K562 (cell line): ENCODE measurements around the gene CSMD2. TPM values are rescaled to one million over a fixed set of nuclear protein-coding genes. Genes with fewer than 3 reads are reported as not detected.

Experiments
- ATAC-seq: fragments of 200-7000 bp; cut with Tn5 transposase; 3 replicates; pipeline ENCODE4 v1.9.1; 2020; ENCODE audit warnings: moderate library complexity
- BruUV-seq: library from RNA; stranded (reverse); fragments of 400-500 nt; replicated peaks from 2 replicates; lab custom pipeline; 2021; lab: Mats Ljungman, UMichigan
- CTCF ChIA-PET: fragments of 300-600 bp; formaldehyde crosslinking; extraction: SDS; loops from one replicate; lab custom pipeline; 2021; ENCODE audit warnings: low intra/inter-chr PET ratio; lab: Yijun Ruan, JAX
- POLR2A ChIA-PET: fragments of 300-600, 350-650 bp; sonication (Branson Sonifier 250); formaldehyde crosslinking; extraction: SDS; loops from one replicate; lab custom pipeline; 2021; ENCODE audit warnings: antibody characterized with exemption, inconsistent platforms; lab: Yijun Ruan, JAX
- DNase-seq, 4 experiments: peaks; one replicate each; pipeline versions ENCODE4 v3.0.0 to v3.0.0-alpha.2; 2011 to 2018; ENCODE audit warnings: low spot score in 3 of 4, mixed read lengths in 3 of 4; ENCODE audit errors: extremely low read depth in 1 of 4
- FAIRE-seq: peaks from 2 replicates; lab custom pipeline; 2011; peaks lifted over from hg19 to GRCh38; lab: Jason Lieb, UNC
- H2AFZ ChIP-seq: 2 replicates; pipeline ENCODE4 v1.6.0; 2011; ENCODE audit warnings: low read depth, low read length, control low read depth, inconsistent platforms
- H3K27ac ChIP-seq: fragments of 200-600 bp; 3 replicates; pipeline ENCODE4 v1.8.0; 2011; ENCODE audit warnings: low read depth, mild to moderate bottlenecking, control low read depth, inconsistent platforms, low read length, moderate library complexity, mixed read lengths; ENCODE audit errors: extremely low read depth
- H3K27me3 ChIP-seq, 2 experiments: fragments of 300-600 bp in 1 of 2; 2 replicates in 1 of 2; 3 replicates in 1 of 2; pipeline versions ENCODE4 v1.6.0 to v1.8.0; 2011; ENCODE audit warnings: inconsistent platforms in 2 of 2, low read length in 2 of 2, mild to moderate bottlenecking in 1 of 2, mixed read lengths in 1 of 2, moderate library complexity in 1 of 2; ENCODE audit not compliant: control insufficient read depth in 2 of 2, insufficient read depth in 2 of 2
- H3K36me3 ChIP-seq: fragments of 300-600 bp; 3 replicates; pipeline ENCODE4 v1.8.0; 2011; ENCODE audit warnings: mild to moderate bottlenecking, low read length, inconsistent platforms; ENCODE audit not compliant: control insufficient read depth, insufficient read depth
- H3K4me1 ChIP-seq, 2 experiments: fragments of 200-600 bp in 1 of 2; replicated peaks in 1 of 2; 2 replicates in 1 of 2; 3 replicates in 1 of 2; pipeline versions ENCODE4 v1.5.1 to v1.8.0; 2011; ENCODE audit warnings: inconsistent platforms in 2 of 2, low read length in 2 of 2, mild to moderate bottlenecking in 1 of 2, mixed read lengths in 1 of 2, moderate library complexity in 1 of 2; ENCODE audit not compliant: control insufficient read depth in 2 of 2, insufficient read depth in 2 of 2
- H3K4me2 ChIP-seq: 2 replicates; pipeline ENCODE4 v1.6.1; 2011; ENCODE audit warnings: low read length, control low read depth, inconsistent platforms, mixed read lengths; ENCODE audit not compliant: insufficient read depth
- H3K4me3 ChIP-seq: fragments of 200-600 bp; sonication (generic), shearing (Covaris generic); 2 replicates; pipeline ENCODE4 v1.5.1; 2016; ENCODE audit warnings: control low read depth, inconsistent platforms
- H3K79me2 ChIP-seq: fragments of 200-600 bp; 3 replicates; pipeline ENCODE4 v1.8.0; 2011; ENCODE audit warnings: low read length, inconsistent platforms; ENCODE audit not compliant: control insufficient read depth, insufficient read depth
- H3K9ac ChIP-seq, 2 experiments: 2 replicates each; pipeline versions ENCODE4 v1.6.0 to v1.6.1; 2011; ENCODE audit warnings: low read depth in 2 of 2, low read length in 2 of 2, control low read depth in 1 of 2, inconsistent platforms in 1 of 2, mild to moderate bottlenecking in 1 of 2, mixed read lengths in 1 of 2; ENCODE audit not compliant: insufficient read depth in 1 of 2
- H3K9me1 ChIP-seq: one replicate; pipeline ENCODE4 v1.6.0; 2011; ENCODE audit warnings: inconsistent platforms, mild to moderate bottlenecking, low read length, moderate library complexity; ENCODE audit not compliant: control insufficient read depth, insufficient read depth
- H3K9me3 ChIP-seq: replicated peaks from 2 replicates; pipeline ENCODE4 v1.5.1; 2011; ENCODE audit warnings: low read depth, low read length, inconsistent platforms; ENCODE audit not compliant: control insufficient read depth, insufficient read depth
- H4K20me1 ChIP-seq: replicated peaks from 2 replicates; pipeline ENCODE4 v1.6.1; 2011; ENCODE audit warnings: low read length, inconsistent platforms, mixed read lengths; ENCODE audit not compliant: control insufficient read depth, insufficient read depth
- BRCA1 ChIP-seq, 2 experiments: fragments of 450-650 bp in 1 of 2; sonication (generic) in 1 of 2; formaldehyde crosslinking in 1 of 2; IDR thresholded peaks; 2 replicates each; pipeline versions ENCODE4 v1.5.0 to v1.6.1; 2017 to 2020; ENCODE audit warnings: mild to moderate bottlenecking in 1 of 2, missing genetic modification reagents in 1 of 2
- ESRRA ChIP-seq: fragments of 450-650 bp; IDR thresholded peaks from 2 replicates; pipeline ENCODE4 v1.6.1; 2014; ENCODE audit warnings: low read depth, mild to moderate bottlenecking, moderate library complexity, borderline replicate concordance
- HNRNPL ChIP-seq: fragments of 200-400 bp; formaldehyde crosslinking; IDR thresholded peaks from 2 replicates; pipeline ENCODE4 v1.6.1; 2017; ENCODE audit warnings: low read depth, mild to moderate bottlenecking, low read length
- NFXL1 ChIP-seq: fragments of 450-650 bp; formaldehyde crosslinking; IDR thresholded peaks from 2 replicates; pipeline ENCODE4 v1.4.0; 2021; ENCODE audit warnings: mild to moderate bottlenecking
- SAFB ChIP-seq: fragments of 200-400 bp; formaldehyde crosslinking; IDR thresholded peaks from 2 replicates; pipeline ENCODE4 v1.6.1; 2017; ENCODE audit warnings: low read depth, low read length, borderline replicate concordance
- SMC3 ChIP-seq: conservative IDR thresholded peaks from 2 replicates; pipeline ENCODE4 v1.6.1; 2011; ENCODE audit warnings: low read depth, low read length, improper control_type of control experiment; ENCODE audit not compliant: insufficient read depth
- TBL1XR1 ChIP-seq, 2 experiments: IDR thresholded peaks; 2 replicates each; pipeline ENCODE4 v1.6.1; 2012; ENCODE audit warnings: improper control_type of control experiment in 2 of 2, low read length in 2 of 2, mild to moderate bottlenecking in 1 of 2
- TCF7L2 ChIP-seq: fragments of 150-350 bp; IDR thresholded peaks from 2 replicates; pipeline ENCODE4 v1.6.1; 2016; ENCODE audit warnings: low read depth, mild to moderate bottlenecking, low read length, moderate library complexity
- ZNF280A ChIP-seq: fragments of 450-650 bp; IDR thresholded peaks from 2 replicates; pipeline ENCODE4 v1.6.1; 2018; ENCODE audit warnings: mild to moderate bottlenecking, low read depth; ENCODE audit not compliant: partially characterized antibody
- ZNF57 ChIP-seq: fragments of 450-650 bp; formaldehyde crosslinking; IDR thresholded peaks from 2 replicates; pipeline ENCODE4 v1.4.0; 2020; ENCODE audit warnings: mild to moderate bottlenecking, moderate library complexity
- ZNF699 ChIP-seq: fragments of 250-450 bp; sonication (Bioruptor Pico); IDR thresholded peaks from 2 replicates; pipeline ENCODE4 v1.8.0; 2021; ENCODE audit warnings: mild to moderate bottlenecking, moderate library complexity; ENCODE audit not compliant: insufficient replicate concordance
- ZNF77 ChIP-seq: fragments of 250-450 bp; sonication (Bioruptor Pico); IDR thresholded peaks from 2 replicates; pipeline ENCODE4 v1.5.0; 2020
- WGBS: fragments of 100-300 bp; shearing (Covaris generic); methylation state at CpG from one replicate; pipeline ENCODE4 v1.1.6; 2016; ENCODE audit warnings: low coverage, mixed read lengths; ENCODE audit not compliant: insufficient coverage; ENCODE audit errors: missing lambda C conversion rate; 5-methylcytosine and 5-hydroxymethylcytosine counted together
- in situ Hi-C: fragments of 300-500 bp; cut with MboI; formaldehyde crosslinking; loops from 4 replicates; pipeline ENCODE4 v1.15.0; 2018; ENCODE audit warnings: inconsistent platforms, mixed read lengths
- intact Hi-C: fragments of 100-400 bp; cut with micrococcal nuclease; formaldehyde crosslinking; loops from 2 replicates; pipeline ENCODE4 v1.14.2; 2022
- polyA plus RNA-seq, 8 experiments: library from polyadenylated mRNA; depleted of rRNA in 4 of 8; stranded (reverse) in 5 of 8; unstranded in 3 of 8; fragments of >200 nt; fragmentation: Nextera tagmentation in 2 of 8; fragmentation: Illumina TruSeq in 1 of 8; extraction: Ambion mirVana in 2 of 8; extraction: Trizol in 1 of 8; gene quantifications; 2 replicates each; pipeline versions ENCODE4 v1.2.1 to v1.2.3, GENCODE V29; 2011 to 2014; ENCODE audit warnings: inconsistent platforms in 1 of 8, missing spikeins in 1 of 8
- total RNA-seq, 7 experiments: library from RNA; depleted of rRNA in 6 of 7; stranded (reverse); fragments of >200 nt in 6 of 7; fragmentation: Illumina TruSeq in 2 of 7; extraction: Trizol in 2 of 7; gene quantifications; 2 replicates each; pipeline versions ENCODE4 v1.2.1 to v1.2.3, GENCODE V29; 2011 to 2021; ENCODE audit warnings: low replicate concordance in 1 of 7

CSMD2 gene
- total and polyA plus RNA-seq, 9 of the 15 experiments (the other 6 are each of a cell fraction or from before 2014, with no cell fraction given): not detected

- BruUV-seq: no TSS peak
- ChIA-PET POLR2A (no interaction called here), CTCF (no interaction called here)
- Histone ChIP-seq H3K4me2 (no peak overlapping the region), H3K79me2 (no peaks in the 10 kb centered on the region), H3K9me3 (no peaks in the 10 kb centered on the region), H3K27me3 (no peaks in the 10 kb centered on the region), H3K27ac (no peak overlapping the region), H4K20me1 (no peaks in the 10 kb centered on the region), H3K9me1 (no peaks in the 10 kb centered on the region), H2AFZ (no peak overlapping the region), H3K4me3 (no peak overlapping the region), H3K9ac (no peak overlapping the region), H3K4me1 (no peaks in the 10 kb centered on the region), H3K36me3 (no peaks in the 10 kb centered on the region)
- no peak for FAIRE-seq
- WGBS: 0% methylated on average over 2 of the region's 2 CpGs
- intact Hi-C loops: no loop called here
- in situ Hi-C loops: no loop called here
- ATAC-seq: no peak
- no peak for DNase-seq
- TF ChIP-seq SAFB: no peak
- TF ChIP-seq SMC3: no peak
- no peak for TF ChIP-seq BRCA1 (IDR thresholded peaks at IDR 0.05)
- TF ChIP-seq BRCA1 (CRISPR knock-in tag; IDR thresholded peaks at IDR 0.05): no peak
- TF ChIP-seq ZNF699: no peak
- no peak for TF ChIP-seq ZNF57
- no peak for TF ChIP-seq ZNF280A
- no peak for TF ChIP-seq ZNF77 (CRISPR knock-in tag)
- TF ChIP-seq ESRRA: no peak
- TF ChIP-seq NFXL1 (CRISPR knock-in tag): no peak
- TF ChIP-seq TBL1XR1 (IDR thresholded peaks at IDR 0.05; ENCODE audit: low read length in 2 of 2): no peak
- no peak for TF ChIP-seq HNRNPL
- no peak for TF ChIP-seq TCF7L2
Observed at GRCh38 chr1:34005309-34005708, 159.7 kb downstream of the CSMD2 start.
